ENCODE data around the gene TACC2. TPM values are rescaled to one million over a fixed set of nuclear protein-coding genes. Genes with fewer than 3 reads are reported as not detected.

Gene TACC2
- total RNA-seq, 6 experiments from 2014 or later, result 16.2 to 21.1 (median 18.8) TPM

DNA sequence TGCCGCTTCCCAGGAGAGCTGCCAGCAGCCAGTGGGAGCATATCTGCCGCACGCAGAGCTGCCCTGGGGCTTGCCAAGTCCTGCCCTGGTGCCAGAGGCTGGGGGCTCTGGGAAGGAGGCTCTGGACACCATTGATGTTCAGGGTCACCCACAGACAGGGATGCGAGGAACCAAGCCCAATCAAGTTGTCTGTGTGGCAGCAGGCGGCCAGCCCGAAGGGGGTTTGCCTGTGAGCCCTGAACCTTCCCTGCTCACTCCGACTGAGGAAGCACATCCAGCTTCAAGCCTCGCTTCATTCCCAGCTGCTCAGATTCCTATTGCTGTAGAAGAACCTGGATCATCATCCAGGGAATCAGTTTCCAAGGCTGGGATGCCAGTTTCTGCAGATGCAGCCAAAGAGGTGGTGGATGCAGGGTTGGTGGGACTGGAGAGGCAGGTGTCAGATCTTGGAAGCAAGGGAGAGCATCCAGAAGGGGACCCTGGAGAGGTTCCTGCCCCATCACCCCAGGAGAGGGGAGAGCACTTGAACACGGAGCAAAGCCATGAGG lies 94.6 kb downstream of the TACC2 start:
- 63% methylated on average over 3 of the region's 9 CpGs for WGBS (ENCODE audit: insufficient coverage, low coverage, low lambda C conversion rate, missing lambda C conversion rate)
- intact Hi-C loops (cut with DNase I), result no loop called here
- no peaks in the 10 kb centered on the region for H3K9me3 ChIP-seq

DNA sequence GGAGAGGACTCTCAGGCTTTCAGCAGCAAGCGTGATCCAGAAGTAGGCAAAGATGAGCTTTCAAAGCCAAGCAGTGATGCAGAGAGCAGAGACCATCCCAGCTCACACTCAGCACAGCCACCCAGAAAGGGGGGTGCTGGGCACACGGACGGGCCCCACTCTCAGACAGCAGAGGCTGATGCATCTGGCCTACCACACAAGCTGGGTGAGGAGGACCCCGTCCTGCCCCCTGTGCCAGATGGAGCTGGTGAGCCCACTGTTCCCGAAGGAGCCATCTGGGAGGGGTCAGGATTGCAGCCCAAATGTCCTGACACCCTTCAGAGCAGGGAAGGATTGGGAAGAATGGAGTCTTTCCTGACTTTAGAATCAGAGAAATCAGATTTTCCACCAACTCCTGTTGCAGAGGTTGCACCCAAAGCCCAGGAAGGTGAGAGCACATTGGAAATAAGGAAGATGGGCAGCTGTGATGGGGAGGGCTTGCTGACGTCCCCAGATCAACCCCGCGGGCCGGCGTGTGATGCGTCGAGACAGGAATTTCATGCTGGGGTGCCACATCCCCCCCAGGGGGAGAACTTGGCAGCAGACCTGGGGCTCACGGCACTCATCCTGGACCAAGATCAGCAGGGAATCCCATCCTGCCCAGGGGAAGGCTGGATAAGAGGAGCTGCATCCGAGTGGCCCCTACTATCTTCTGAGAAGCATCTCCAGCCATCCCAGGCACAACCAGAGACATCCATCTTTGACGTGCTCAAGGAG lies 95.5 kb downstream of the TACC2 start:
- TF ChIP-seq, protein P1, sequence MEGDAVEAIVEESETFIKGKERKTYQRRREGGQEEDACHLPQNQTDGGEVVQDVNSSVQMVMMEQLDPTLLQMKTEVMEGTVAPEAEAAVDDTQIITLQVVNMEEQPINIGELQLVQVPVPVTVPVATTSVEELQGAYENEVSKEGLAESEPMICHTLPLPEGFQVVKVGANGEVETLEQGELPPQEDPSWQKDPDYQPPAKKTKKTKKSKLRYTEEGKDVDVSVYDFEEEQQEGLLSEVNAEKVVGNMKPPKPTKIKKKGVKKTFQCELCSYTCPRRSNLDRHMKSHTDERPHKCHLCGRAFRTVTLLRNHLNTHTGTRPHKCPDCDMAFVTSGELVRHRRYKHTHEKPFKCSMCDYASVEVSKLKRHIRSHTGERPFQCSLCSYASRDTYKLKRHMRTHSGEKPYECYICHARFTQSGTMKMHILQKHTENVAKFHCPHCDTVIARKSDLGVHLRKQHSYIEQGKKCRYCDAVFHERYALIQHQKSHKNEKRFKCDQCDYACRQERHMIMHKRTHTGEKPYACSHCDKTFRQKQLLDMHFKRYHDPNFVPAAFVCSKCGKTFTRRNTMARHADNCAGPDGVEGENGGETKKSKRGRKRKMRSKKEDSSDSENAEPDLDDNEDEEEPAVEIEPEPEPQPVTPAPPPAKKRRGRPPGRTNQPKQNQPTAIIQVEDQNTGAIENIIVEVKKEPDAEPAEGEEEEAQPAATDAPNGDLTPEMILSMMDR (IDR thresholded peaks at IDR 0.05), result no peak
- no peak for TF ChIP-seq POLR2A (IDR thresholded peaks at IDR 0.05)
- H3K36me3 ChIP-seq, result peaks cover 0 to 3% (median 0%) of the 10 kb centered on the region in 4 donors
- 78% methylated on average over 5 of the region's 15 CpGs for WGBS (ENCODE audit: insufficient coverage, low coverage, low lambda C conversion rate, missing lambda C conversion rate)
- intact Hi-C loops (cut with DNase I), result no loop called here
- no peaks in the 10 kb centered on the region for H3K9me3 ChIP-seq
- H3K4me3 ChIP-seq, result no peak overlapping the region
- ATAC-seq, result no peak
- H3K27ac ChIP-seq, result no peak overlapping the region
- no peaks in the 10 kb centered on the region for H3K4me1 ChIP-seq
- no peak for DNase-seq
- H3K27me3 ChIP-seq, result no peaks in the 10 kb centered on the region

More for the DNA sequence above, 94.6 kb downstream of the TACC2 start:
- Histone ChIP-seq H3K36me3 (peaks cover 0 to 2% (median 0%) of the 10 kb centered on the region in 4 donors), H3K4me1 (no peaks in the 10 kb centered on the region), H3K4me3 (no peak overlapping the region), H3K27me3 (no peaks in the 10 kb centered on the region), H3K27ac (no peak overlapping the region)
- DNase-seq (no peak), ATAC-seq (no peak)
- TF ChIP-seq, protein P1 (IDR thresholded peaks at IDR 0.05), result no peak
- no peak for TF ChIP-seq POLR2A (IDR thresholded peaks at IDR 0.05)

DNA sequence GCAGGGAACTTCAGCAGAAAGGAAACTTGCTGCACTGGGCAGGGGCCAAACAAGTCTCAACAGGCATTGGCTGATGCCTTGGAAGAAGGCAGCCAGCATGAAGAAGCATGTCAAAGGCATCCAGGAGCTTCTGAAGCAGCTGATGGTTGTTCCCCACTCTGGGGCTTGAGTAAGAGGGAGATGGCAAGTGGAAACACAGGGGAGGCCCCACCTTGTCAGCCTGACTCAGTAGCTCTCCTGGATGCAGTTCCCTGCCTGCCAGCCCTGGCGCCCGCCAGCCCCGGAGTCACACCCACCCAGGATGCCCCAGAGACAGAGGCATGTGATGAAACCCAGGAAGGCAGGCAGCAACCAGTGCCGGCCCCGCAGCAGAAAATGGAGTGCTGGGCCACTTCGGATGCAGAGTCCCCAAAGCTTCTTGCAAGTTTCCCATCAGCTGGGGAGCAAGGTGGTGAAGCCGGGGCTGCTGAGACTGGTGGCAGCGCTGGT lies 96.5 kb downstream of the TACC2 start:
- DNase-seq (no peak), ATAC-seq (no peak)
- H3K36me3 ChIP-seq, result peaks cover 0 to 3% (median 0%) of the 10 kb centered on the region in 4 donors
- H3K27me3 ChIP-seq, result no peaks in the 10 kb centered on the region
- no CpG with 5 or more reads among the region's 8 CpGs for WGBS (ENCODE audit: insufficient coverage, low coverage, low lambda C conversion rate, missing lambda C conversion rate)
- intact Hi-C loops (cut with DNase I), result no loop called here
- no peaks in the 10 kb centered on the region for H3K4me1 ChIP-seq
- H3K4me3 ChIP-seq, result no peak overlapping the region
- H3K27ac ChIP-seq, result no peak overlapping the region
- TF ChIP-seq, protein P1 (IDR thresholded peaks at IDR 0.05), result no peak
- no peak for TF ChIP-seq POLR2A (IDR thresholded peaks at IDR 0.05)
- no peaks in the 10 kb centered on the region for H3K9me3 ChIP-seq

DNA sequence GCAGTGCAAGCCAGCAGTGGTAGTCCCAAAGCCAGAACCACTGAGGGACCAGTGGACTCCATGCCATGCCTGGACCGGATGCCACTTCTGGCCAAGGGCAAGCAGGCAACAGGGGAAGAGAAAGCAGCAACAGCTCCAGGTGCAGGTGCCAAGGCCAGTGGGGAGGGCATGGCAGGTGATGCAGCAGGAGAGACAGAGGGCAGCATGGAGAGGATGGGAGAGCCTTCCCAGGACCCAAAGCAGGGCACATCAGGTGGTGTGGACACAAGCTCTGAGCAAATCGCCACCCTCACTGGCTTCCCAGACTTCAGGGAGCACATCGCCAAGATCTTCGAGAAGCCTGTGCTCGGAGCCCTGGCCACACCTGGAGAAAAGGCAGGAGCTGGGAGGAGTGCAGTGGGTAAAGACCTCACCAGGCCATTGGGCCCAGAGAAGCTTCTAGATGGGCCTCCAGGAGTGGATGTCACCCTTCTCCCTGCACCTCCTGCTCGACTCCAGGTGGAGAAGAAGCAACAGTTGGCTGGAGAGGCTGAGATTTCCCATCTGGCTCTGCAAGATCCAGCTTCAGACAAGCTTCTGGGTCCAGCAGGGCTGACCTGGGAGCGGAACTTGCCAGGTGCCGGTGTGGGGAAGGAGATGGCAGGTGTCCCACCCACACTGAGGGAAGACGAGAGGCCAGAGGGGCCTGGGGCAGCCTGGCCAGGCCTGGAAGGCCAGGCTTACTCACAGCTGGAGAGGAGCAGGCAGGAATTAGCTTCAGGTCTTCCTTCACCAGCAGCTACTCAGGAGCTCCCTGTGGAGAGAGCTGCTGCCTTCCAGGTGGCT lies 97.7 kb downstream of the TACC2 start:
- Histone ChIP-seq H3K4me1 (no peaks in the 10 kb centered on the region), H3K4me3 (no peak overlapping the region), H3K27ac (no peak overlapping the region), H3K9me3 (no peaks in the 10 kb centered on the region), H3K27me3 (no peaks in the 10 kb centered on the region), H3K36me3 (peaks cover 0 to 3% (median 0%) of the 10 kb centered on the region in 4 donors)
- no peak for DNase-seq
- TF ChIP-seq, protein P1 (IDR thresholded peaks at IDR 0.05), result no peak
- no peak for TF ChIP-seq POLR2A (IDR thresholded peaks at IDR 0.05)
- no peak for ATAC-seq
- 67% methylated on average over 1 of the region's 9 CpGs for WGBS (ENCODE audit: insufficient coverage, low coverage, low lambda C conversion rate, missing lambda C conversion rate)
- intact Hi-C loops (cut with DNase I), result no loop called here
